Measurements from ENCODE around the gene COL1A1. TPM values are rescaled to one million over a fixed set of nuclear protein-coding genes. Genes with fewer than 3 reads are reported as not detected.

COL1A1 gene
- total RNA-seq, 1 experiment from 2014 or later: 5.5 TPM

DNA sequence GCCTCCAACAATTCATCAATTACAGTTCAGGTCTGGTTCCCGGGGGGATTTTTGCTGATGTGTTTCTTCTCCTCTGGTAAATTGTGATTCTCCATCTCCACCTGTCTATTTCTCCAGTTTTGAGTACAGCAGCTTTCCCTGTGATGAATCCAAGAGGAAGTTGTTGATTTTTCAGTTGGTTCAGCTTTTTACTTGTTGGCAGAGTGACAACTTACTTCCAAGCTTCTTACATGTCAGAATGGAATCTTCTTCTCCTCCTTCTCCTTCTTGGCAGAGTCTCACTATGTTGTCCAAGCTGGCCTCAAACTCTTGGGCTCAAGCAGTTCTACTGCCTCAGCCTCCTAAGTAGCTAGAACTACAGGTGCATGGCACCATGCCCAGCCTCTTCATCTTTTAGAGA lies 39.4 kb upstream of the COL1A1 start:
- TF ChIP-seq, protein P1, sequence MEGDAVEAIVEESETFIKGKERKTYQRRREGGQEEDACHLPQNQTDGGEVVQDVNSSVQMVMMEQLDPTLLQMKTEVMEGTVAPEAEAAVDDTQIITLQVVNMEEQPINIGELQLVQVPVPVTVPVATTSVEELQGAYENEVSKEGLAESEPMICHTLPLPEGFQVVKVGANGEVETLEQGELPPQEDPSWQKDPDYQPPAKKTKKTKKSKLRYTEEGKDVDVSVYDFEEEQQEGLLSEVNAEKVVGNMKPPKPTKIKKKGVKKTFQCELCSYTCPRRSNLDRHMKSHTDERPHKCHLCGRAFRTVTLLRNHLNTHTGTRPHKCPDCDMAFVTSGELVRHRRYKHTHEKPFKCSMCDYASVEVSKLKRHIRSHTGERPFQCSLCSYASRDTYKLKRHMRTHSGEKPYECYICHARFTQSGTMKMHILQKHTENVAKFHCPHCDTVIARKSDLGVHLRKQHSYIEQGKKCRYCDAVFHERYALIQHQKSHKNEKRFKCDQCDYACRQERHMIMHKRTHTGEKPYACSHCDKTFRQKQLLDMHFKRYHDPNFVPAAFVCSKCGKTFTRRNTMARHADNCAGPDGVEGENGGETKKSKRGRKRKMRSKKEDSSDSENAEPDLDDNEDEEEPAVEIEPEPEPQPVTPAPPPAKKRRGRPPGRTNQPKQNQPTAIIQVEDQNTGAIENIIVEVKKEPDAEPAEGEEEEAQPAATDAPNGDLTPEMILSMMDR (IDR thresholded peaks at IDR 0.05; ENCODE audit: unreplicated experiment): no peak
- Mint-ChIP-seq H3K36me3 (ENCODE audit: insufficient read depth, unreplicated experiment) (no peaks in the 10 kb centered on the region), H3K9me3 (ENCODE audit: low read depth, unreplicated experiment) (no peaks in the 10 kb centered on the region), H3K4me3 (ENCODE audit: low read depth, unreplicated experiment) (no peak overlapping the region), H3K27ac (ENCODE audit: unreplicated experiment) (no peak overlapping the region), H3K4me1 (ENCODE audit: low read depth, unreplicated experiment) (peaks cover 9% of the 10 kb centered on the region), H3K27me3 (ENCODE audit: unreplicated experiment) (peaks cover 56% of the 10 kb centered on the region)
- CTCF ChIA-PET: interaction anchor here (0.6 kb wide), 1 partner anchor 33 kb away, joined by 3 read pairs; the partner anchor contains the start of gene TMEM92
- BruUV-seq (replicated peaks): no TSS peak
- DNase-seq: no peak
- intact Hi-C loops (cut with micrococcal nuclease; ENCODE audit: unreplicated experiment): no loop called here

DNA sequence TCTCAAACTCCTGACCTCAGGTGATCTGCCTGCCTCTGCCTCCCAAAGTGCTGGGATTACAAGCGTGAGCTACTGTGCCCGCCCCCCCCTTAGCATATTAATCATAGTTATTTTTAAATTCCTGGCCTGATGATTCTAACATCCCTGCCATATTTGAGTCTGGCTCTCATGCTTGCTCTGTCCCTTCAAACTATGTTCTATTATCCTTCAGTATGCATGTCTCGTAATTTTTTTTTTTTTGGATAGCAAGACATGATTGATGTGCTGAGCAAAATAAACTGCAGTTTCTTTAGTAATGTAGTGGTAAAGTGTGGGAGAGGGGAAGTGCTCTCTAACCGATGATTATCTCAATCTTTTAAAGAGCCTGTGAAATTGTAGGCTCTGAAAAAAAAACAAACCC lies 38.5 kb upstream of the COL1A1 start:
- Mint-ChIP-seq H3K4me3 (ENCODE audit: low read depth, unreplicated experiment) (no peak overlapping the region), H3K27me3 (ENCODE audit: unreplicated experiment) (peaks cover 64% of the 10 kb centered on the region), H3K36me3 (ENCODE audit: insufficient read depth, unreplicated experiment) (no peaks in the 10 kb centered on the region), H3K9me3 (ENCODE audit: low read depth, unreplicated experiment) (no peaks in the 10 kb centered on the region), H3K4me1 (ENCODE audit: low read depth, unreplicated experiment) (peaks cover 9% of the 10 kb centered on the region), H3K27ac (ENCODE audit: unreplicated experiment) (no peak overlapping the region)
- no peak for DNase-seq
- intact Hi-C loops (cut with micrococcal nuclease; ENCODE audit: unreplicated experiment): no loop called here
- TF ChIP-seq, protein P1 (IDR thresholded peaks at IDR 0.05; ENCODE audit: unreplicated experiment): no peak
- CTCF ChIA-PET: interaction anchor here (0.6 kb wide), 1 partner anchor 58 kb away, joined by 3 read pairs; no protein-coding TSS in a partner anchor
- no TSS peak for BruUV-seq (replicated peaks)

DNA sequence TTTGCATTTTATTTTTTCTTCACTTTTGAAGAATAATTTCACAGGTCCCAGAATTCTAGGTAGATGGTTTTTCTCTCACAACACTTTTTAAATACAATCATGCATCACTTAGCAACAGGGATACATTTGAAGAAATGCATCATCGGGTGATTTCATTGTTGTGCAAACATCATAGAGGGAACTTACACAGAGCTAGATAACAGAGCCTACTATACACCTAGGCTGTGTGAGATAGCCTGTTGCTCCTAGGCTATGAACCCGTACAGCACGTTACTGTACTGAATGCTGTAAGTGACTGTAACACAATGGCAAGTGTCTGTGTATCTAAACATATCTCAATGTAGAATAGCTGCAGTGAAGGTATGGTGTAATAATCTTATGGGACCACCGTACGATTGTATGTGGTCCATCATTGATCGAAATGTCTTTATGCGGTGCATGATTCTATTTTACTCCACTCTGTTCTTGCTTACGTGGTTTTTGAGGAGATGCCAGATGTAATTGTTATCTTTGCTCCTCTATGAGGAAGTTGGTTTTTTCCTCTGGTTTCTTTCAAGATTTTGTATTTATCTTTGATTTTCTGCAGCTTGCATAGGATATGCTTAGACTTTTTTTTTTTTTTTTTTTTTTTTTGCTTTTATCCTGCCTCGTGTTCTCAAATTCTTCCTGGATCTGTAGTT lies 37.3 kb upstream of the COL1A1 start:
- CTCF ChIA-PET: no interaction called here
- no peak overlapping the region for H3K4me3 Mint-ChIP-seq (ENCODE audit: low read depth, unreplicated experiment)
- DNase-seq: no peak
- peaks cover 64% of the 10 kb centered on the region for H3K27me3 Mint-ChIP-seq (ENCODE audit: unreplicated experiment)
- H3K27ac Mint-ChIP-seq (ENCODE audit: unreplicated experiment): no peak overlapping the region
- no TSS peak for BruUV-seq (replicated peaks)
- H3K4me1 Mint-ChIP-seq (ENCODE audit: low read depth, unreplicated experiment): peaks cover 9% of the 10 kb centered on the region
- H3K36me3 Mint-ChIP-seq (ENCODE audit: insufficient read depth, unreplicated experiment): no peaks in the 10 kb centered on the region
- no peaks in the 10 kb centered on the region for H3K9me3 Mint-ChIP-seq (ENCODE audit: low read depth, unreplicated experiment)
- TF ChIP-seq, protein P1 (IDR thresholded peaks at IDR 0.05; ENCODE audit: unreplicated experiment): no peak
- intact Hi-C loops (cut with micrococcal nuclease; ENCODE audit: unreplicated experiment): no loop called here

DNA sequence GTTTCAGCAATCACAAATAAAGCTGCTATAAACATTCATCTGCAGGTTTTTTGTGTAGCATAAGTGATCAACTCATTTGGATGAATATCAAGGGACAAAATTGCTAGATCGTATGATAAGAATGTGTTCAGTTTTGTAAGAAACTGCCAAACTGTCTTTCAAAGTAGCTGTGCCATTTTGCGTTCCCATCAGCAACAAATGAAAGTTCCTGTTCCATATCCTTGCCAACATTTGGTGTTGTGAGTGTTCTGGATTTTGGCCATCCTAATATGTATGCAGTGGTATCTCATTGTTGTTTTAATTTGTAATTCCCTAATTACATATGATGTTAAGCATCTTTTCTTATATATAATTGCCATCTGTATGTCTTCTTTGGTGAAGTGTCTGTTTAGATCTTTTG lies 36.5 kb upstream of the COL1A1 start:
- H3K4me3 Mint-ChIP-seq (ENCODE audit: low read depth, unreplicated experiment): no peak overlapping the region
- no peak for DNase-seq
- TF ChIP-seq, protein P1 (IDR thresholded peaks at IDR 0.05; ENCODE audit: unreplicated experiment): no peak
- H3K27ac Mint-ChIP-seq (ENCODE audit: unreplicated experiment): no peak overlapping the region
- peaks cover 65% of the 10 kb centered on the region for H3K27me3 Mint-ChIP-seq (ENCODE audit: unreplicated experiment)
- no peaks in the 10 kb centered on the region for H3K36me3 Mint-ChIP-seq (ENCODE audit: insufficient read depth, unreplicated experiment)
- intact Hi-C loops (cut with micrococcal nuclease; ENCODE audit: unreplicated experiment): no loop called here
- no TSS peak for BruUV-seq (replicated peaks)
- CTCF ChIA-PET: interaction anchor here (0.6 kb wide), 1 partner anchor 38 kb away, joined by 3 read pairs; no protein-coding TSS in a partner anchor
- peaks cover 9% of the 10 kb centered on the region for H3K4me1 Mint-ChIP-seq (ENCODE audit: low read depth, unreplicated experiment)
- peaks cover 3% of the 10 kb centered on the region for H3K9me3 Mint-ChIP-seq (ENCODE audit: low read depth, unreplicated experiment)
